RCC 7860 (cell line): ENCODE measurements around the gene UTF1.
A peak's percentile ranks its signal among the peaks of the same experiment; 100 is the strongest.
"Not testable (repeated sequence)": the region's sequence is repeated elsewhere in the genome, so short reads cannot be mapped to it uniquely, and the experiment has no call there.

ENCODE experiments used
- DNase-seq: peaks from one replicate; pipeline ENCODE4 v3.0.0-alpha.2; 2015; ENCODE audit warnings: low spot score
- FAIRE-seq: peaks from 2 replicates; lab custom pipeline; 2012; peaks lifted over from hg19 to GRCh38; lab: Jason Lieb, UNC

UTF1 gene

DNA sequence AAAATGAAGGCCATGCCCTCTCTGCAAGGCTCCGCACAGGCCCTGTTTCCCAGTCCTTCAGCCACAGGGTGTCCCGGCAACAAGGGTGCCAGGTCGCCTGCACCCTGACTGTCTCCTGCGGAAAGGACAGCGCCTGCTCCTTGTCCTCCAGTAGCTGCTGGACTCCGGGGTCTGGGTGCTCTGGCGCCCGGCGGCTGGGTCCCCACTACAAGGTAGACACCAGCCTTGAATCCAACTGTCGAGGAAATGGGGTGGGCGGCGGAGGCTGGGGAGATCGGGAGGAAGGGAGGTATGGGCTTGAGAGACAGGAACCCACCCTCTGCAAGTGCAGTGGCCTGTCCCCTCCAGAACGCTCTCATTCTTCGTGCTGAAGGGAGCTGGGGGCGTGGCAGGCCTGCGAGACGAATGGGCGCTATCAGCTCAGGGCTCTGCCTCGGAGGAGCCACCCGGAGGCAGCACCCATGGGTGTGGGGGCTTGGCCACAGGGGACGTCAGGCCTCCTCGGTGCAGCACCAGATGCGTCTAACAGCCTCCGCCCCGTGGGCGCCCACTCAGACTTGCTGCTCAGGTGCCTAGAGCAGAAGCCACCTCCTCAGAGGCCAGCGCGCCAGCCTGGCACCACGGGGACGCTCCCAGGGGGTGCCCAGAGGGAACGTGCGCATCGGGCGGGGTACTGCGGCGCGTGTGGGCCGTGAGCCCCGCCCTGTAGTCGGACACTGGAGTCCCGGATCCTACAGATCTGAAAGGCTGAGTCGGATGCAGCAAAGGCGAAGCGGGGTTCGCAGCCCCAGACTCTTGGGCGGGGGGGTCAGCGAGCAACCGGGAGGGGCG lies 31.1 kb downstream of the UTF1 start:
- FAIRE-seq: no peak
- no peak for DNase-seq

- DNase-seq (peak; percentile 35), FAIRE-seq (no peak)
These were observed 31.8 kb downstream of the UTF1 start for GRCh38 chr10:133261726-133262325.

- DNase-seq (no peak), FAIRE-seq (no peak)
These were observed 32.7 kb downstream of the UTF1 start for GRCh38 chr10:133262696-133263095.

GRCh38 chr10:133263674-133264073 lies 33.7 kb downstream of the UTF1 start:
- no peak for FAIRE-seq
- DNase-seq: no peak

- DNase-seq (no peak), FAIRE-seq (no peak)
These were observed 34.4 kb downstream of the UTF1 start for GRCh38 chr10:133264461-133264860.

DNA sequence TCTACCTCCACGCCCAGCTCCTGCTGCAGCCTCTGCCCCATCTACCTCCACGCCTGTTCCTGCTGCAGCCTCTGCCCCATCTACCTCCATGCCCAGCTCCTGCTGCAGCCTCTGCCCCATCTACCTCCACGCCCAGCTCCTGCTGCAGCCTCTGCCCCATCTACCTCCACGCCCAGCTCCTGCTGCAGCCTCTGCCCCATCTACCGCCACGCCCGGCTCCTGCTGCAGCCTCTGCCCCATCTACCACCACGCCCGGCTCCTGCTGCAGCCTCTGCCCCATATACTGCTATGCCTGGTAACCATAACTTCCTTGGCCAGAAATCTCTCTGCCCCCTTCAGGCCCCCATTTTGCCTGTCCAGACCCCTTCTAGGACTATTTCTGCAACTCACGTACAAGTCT lies 35.0 kb downstream of the UTF1 start:
- DNase-seq, FAIRE-seq: not testable (repeated sequence)

DNA sequence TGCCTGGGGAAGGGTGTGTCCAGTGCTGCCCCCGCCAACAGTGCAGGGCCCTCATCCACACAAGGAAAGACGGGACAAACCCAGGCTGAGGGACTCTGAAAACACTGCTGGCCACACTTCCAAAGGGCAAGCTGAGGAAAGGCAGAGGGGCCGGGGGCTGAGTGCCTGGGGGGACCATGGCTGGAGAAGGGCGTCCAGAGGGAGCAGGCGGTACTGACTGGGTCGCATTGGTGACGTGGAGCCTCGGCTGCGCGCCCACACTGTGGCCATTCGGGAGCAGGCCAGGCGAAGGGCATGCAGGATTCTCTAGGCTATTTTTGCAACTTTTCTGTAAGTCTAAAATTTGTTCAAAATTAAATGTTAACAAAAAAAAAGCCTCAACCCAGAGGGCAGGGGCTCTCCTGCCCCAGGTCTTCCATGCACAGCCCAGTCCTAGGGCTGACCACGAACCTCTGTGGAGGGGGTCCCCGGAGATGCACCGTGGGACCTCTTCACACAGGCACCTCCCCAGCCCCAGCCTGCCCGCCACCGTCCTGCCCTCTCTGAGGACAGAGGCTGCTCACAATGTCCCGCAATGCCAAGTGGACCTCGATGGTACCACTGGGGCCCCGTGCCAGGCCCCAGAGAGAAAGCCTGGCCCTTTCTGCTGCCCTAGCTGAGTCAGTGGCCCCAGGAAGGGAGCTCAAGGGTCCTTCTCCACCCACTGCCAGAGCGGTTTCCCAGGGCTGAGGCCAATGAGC lies 36.2 kb downstream of the UTF1 start:
- FAIRE-seq (no peak), DNase-seq (no peak)

- FAIRE-seq: no peak
- no peak for DNase-seq
These were observed 37.3 kb downstream of the UTF1 start for GRCh38 chr10:133267293-133267692.

GRCh38 chr10:133267829-133268228 lies 37.8 kb downstream of the UTF1 start:
- DNase-seq: no peak
- FAIRE-seq: no peak

- FAIRE-seq (no peak), DNase-seq (no peak)
These were observed 38.5 kb downstream of the UTF1 start for GRCh38 chr10:133268532-133268931.

- FAIRE-seq (no peak), DNase-seq (no peak)
These were observed 39.4 kb downstream of the UTF1 start for GRCh38 chr10:133269367-133269766.

GRCh38 chr10:133270204-133270603 lies 40.2 kb downstream of the UTF1 start:
- FAIRE-seq: no peak

DNA sequence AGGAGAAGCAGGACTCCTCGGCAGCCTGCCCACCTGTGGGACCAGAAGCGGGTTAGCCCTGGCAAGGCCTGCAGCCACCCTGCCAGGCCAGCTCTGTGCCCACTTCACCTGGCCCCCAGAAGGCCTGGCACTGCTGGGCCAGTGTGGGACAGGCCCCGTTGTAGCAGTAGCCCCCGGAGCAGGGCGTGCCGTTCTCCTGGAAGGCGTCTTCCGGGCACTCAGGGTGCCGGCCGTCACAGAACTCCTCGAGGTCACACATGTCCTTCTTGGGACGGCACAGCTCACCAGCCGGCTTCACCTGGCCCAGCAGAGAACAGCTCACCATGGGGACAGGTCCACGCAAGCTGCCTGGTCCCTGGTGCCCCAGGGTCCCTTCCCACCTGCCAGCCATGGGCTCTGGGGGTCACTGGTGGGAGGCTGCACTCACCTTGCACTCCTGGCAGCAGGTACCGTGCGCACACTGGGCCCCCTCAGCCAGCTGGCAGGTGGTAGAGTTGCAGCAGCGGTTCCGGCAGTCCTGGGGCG lies 40.8 kb downstream of the UTF1 start:
- DNase-seq (no peak), FAIRE-seq (no peak)

More at GRCh38 chr10:133270204-133270603, 40.2 kb downstream of the UTF1 start:
- no peak for DNase-seq

- DNase-seq (no peak), FAIRE-seq (no peak)
These were observed 41.7 kb downstream of the UTF1 start for GRCh38 chr10:133271521-133272300.

- no peak for DNase-seq
- FAIRE-seq: no peak
These were observed 42.4 kb downstream of the UTF1 start for GRCh38 chr10:133272301-133272963.

GRCh38 chr10:133272964-133273420 lies 43.0 kb downstream of the UTF1 start:
- DNase-seq (no peak), FAIRE-seq (no peak)

- DNase-seq: no peak
These were observed 43.6 kb downstream of the UTF1 start for GRCh38 chr10:133273534-133274143.

DNA sequence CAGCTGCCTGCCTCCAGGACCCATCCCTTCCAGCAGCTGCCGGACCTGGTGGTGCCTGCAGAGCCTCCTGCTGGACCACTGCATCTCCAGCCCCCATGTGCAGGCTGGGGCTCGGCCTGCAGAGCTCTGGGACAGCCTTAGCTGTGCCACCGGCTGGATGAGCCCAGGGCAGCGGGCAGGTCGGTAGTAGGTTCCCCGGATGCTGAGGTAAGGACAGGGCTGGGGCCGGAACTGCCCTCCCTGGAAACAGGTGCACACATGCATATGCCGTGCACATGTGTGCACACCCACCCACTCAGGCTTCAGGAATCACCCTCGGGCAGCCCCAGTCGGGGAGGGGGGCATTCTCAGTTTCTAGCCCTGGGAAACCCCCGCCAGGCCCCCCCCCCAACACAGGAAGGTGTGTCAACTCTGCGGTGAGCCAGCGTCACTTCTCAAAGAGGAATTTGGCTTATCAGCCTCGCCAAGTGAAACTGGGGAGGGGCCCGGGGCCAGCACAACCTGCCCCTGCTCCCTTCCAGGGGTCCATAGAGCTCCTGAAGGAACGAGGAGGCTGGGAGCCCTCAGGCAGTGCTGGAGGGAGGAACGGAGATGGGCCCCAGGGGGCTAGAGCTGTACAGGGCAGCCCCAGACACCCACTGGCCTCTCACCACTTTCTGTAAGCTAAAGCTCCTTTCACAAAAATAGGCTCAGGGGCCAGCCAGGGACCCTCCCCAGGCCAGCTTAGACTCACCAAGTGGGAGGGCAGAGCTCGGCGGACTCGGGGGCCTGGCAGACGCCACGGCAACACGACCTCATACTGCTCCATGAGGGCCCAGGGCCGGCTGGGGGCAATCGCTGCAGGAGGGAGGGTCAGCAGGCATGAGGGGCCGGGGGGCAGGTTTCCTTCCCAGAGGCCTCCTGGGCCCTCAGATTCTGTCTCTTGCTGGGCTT lies 45.0 kb downstream of the UTF1 start:
- FAIRE-seq (no peak), DNase-seq (no peak)

More at GRCh38 chr10:133273534-133274143, 43.6 kb downstream of the UTF1 start:
- no peak for FAIRE-seq
